HG03196 (cell line): Measurements from ENCODE around the gene PTPRN2.

ENCODE experiments used
- ATAC-seq: cut with Tn5 transposase; IDR thresholded peaks from one replicate; pipeline ENCODE4 v1.9.1; 2021; ENCODE audit not compliant: unreplicated experiment

The PTPRN2 gene

GRCh38 chr7:157657741-157658740, 929.6 kb downstream of the PTPRN2 start:
- ATAC-seq, result no peak

GRCh38 chr7:157656195-157656769, 931.3 kb downstream of the PTPRN2 start:
- ATAC-seq, result no peak

- ATAC-seq, result no peak
These were observed 933.3 kb downstream of the PTPRN2 start for GRCh38 chr7:157654350-157654749.

DNA sequence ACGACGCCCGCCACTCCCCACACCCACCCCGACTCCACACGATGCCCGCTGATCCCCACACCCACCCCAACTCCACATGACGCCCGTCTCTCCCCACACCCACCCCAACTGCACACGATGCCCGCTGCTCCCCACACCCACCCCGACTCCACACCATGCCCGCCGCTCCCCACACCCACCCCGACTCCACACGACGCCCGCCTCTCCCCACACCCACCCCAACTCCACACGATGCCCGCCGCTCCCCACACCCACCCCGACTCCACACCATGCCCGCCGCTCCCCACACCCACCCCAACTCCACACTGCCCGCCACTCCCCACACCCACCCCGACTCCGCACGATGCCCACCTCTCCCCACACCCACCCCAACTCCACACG, 933.8 kb downstream of the PTPRN2 start:
- no peak for ATAC-seq

GRCh38 chr7:157652954-157653826, 934.4 kb downstream of the PTPRN2 start:
- ATAC-seq, result no peak

- ATAC-seq, result no peak
These were observed 935.3 kb downstream of the PTPRN2 start for GRCh38 chr7:157652161-157652953.

GRCh38 chr7:157651366-157652160, 936.1 kb downstream of the PTPRN2 start:
- ATAC-seq, result no peak

- ATAC-seq, result no peak
These were observed 936.8 kb downstream of the PTPRN2 start for GRCh38 chr7:157650801-157651200.

DNA sequence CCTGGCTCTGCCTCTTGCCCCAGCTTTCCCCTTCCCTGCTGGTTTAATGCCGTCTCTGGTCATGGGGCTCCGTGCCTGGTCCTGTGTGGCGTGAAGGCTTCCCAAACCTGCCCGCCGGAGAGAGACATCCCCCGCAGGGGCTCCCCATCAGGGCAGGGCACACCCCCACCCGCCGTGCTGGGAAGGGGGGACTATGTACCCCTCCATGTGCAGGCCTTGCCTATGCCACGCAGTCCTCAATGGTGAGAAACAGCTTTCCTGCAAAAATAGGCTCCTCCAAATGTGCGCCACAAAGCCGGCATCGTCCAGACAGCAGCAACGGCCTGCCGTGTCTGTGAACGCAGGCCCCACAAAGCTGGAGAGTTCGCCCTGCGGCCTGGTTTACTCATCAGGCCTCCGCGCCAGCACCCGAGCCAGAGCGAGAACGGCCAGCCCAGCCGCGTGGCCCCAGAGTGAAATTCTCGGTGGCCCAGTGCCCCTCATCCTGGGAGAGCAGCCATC, 937.4 kb downstream of the PTPRN2 start:
- no peak for ATAC-seq

DNA sequence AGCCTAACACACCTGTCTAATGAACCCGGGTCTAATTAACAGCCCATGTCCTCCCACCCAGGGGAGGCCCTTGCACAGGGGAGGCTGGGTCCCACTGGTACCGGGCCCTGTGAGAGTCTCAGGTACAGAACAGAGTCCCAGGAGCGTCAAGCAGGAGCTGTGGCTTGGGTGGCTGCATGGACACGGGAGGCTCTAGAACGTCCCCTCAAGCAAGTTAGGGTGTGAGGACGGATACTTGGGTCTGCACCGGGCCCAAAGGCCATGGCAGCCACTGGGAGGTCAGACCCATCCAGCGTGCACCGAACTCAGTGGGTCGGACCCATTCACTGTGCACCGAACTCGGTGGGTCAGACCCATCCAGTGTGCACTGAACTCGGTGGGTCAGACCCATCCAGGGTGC, 941.1 kb downstream of the PTPRN2 start:
- ATAC-seq, result no peak

DNA sequence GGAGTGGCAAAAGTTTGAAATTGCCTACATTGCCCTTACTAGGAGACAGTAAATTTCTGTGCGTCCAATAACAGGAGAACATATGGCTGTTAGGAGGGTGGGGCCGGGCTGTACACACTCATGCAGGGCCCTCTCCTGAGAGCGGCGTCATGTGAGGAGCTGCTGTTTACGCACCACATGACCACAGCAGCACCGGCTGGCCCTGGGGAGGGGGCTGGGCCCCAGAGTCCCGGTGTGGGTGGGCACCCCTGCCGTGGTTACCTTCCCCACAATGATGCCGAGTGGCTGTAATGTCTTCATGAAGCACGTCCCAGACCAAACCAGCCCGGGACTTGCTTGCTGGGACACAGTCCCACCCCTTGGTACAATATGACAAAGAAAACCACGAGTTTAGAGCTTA, 942.1 kb downstream of the PTPRN2 start:
- ATAC-seq, result no peak

- ATAC-seq, result no peak
These were observed 942.7 kb downstream of the PTPRN2 start for GRCh38 chr7:157644946-157645345.

GRCh38 chr7:157643525-157643970, 944.1 kb downstream of the PTPRN2 start:
- ATAC-seq, result no peak

- no peak for ATAC-seq
These were observed 945.8 kb downstream of the PTPRN2 start for GRCh38 chr7:157641866-157642265.

GRCh38 chr7:157640144-157640543, 947.5 kb downstream of the PTPRN2 start:
- ATAC-seq, result no peak

GRCh38 chr7:157638563-157638962, 949.1 kb downstream of the PTPRN2 start:
- no peak for ATAC-seq

- no peak for ATAC-seq
These were observed 950.2 kb downstream of the PTPRN2 start for GRCh38 chr7:157637216-157637949.

- ATAC-seq, result no peak
These were observed 952.0 kb downstream of the PTPRN2 start for GRCh38 chr7:157635669-157636068.

DNA sequence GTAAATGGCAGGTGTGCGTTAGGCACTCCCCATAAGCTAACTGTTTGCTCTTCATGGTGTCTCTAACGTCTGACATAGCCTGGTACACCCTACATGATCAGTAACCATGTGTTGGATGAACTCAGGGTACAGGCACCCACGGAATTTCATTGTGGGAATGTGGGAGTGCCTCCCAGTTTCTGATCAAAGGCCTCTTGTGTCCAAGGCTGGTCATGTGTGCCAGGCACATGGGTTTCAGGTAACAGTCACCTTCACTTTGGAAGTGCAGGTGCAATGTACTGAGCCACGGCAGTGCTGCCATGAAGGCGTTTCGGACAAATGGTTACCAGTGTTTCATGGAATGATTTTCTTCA, 952.5 kb downstream of the PTPRN2 start:
- ATAC-seq, result no peak
